ENCODE data around the gene CHRNA4.

CHRNA4 gene

DNA sequence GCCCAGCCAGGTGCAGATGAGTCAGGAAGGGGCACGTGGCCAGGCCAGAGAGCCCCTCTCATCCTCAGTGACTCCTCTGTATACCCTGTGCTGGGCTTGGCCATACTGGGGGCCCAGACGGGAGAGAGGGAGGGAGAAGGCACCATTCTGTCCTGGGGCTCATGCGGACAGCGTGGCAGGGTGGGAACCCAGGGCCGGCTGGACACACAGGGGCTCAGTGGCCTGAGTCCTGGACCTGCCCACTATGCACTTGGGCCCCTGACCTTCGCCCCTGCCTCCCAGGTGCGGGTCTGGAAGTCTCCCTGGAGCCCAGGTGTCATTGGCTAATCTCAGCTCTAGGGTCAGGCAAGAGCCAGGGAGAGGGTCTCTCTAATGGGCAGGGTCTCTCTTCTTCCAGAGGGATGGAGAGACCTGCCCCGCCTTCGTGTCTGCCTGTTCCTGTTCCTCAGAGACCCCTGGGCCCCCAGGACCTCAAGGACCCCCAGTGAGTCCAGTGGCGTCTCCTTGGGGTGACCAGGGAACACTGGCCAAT lies 40.5 kb downstream of the CHRNA4 start:
- DNase-seq (ENCODE audit: low read depth in 2 of 2): no peak

DNA sequence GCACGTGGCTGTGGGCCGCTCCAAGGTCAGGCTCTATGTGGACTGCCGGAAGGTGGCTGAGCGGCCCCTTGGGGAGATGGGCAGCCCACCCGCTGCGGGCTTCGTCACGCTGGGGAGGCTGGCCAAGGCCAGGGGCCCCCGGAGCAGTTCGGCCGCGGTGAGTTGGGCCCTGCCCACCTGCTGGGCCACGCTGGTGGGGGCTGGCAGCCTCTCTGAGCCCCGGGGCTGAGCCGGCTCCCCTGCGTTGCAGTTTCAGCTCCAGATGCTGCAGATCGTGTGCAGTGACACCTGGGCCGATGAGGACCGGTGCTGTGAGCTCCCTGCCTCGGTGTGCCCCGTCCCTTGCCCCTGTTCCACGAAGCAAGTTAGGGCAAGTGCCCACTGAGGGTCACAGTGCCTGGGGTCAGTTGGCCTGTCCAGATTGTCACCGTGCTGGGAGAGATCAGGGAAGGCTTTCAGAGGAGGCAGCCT lies 41.1 kb downstream of the CHRNA4 start:
- no peak for DNase-seq (ENCODE audit: low read depth in 2 of 2)

DNA sequence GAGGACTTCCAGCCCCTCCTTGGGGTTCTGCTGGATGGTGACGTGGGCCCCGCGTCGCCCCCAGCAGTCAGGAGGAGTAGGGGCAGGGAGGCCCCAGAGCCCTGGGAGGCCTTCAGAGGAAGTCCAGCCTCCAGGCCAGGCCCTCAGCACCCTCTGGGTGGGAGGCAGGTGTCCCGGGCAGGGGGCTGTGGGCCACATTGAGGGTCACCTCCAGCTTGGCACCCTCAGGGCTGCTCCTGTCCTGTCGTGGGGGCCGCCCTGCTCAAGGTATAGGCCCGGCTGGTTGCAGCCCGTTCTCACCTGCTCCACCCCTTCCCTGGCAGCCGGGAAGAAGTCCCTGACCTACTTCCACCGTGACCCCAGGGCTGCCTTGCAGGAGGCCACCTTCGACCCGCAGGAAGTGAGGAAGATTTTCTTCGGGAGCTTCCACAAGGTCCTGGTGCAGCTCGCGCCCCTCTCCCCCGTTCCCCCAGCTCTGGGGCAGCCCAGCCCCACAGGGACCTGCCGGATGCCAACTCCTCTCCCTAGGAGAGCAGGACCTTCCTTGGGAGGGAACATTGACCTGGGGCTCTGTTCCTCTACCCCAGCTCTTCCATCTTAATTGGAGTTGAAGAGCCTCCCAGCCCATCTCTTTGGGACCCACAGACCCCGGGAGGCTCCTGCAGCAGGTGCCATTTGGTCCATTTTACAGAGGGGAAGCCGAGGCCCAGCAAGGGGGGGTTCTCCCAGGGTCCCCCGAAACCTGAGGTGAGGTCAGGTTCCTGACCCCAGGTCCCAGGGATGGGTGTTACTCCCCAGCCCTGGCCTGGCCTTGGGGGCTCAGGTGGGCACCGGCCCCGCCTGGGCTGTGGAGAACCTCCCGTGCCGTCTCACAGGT lies 41.7 kb downstream of the CHRNA4 start:
- no peak for DNase-seq (ENCODE audit: low read depth in 2 of 2)

DNA sequence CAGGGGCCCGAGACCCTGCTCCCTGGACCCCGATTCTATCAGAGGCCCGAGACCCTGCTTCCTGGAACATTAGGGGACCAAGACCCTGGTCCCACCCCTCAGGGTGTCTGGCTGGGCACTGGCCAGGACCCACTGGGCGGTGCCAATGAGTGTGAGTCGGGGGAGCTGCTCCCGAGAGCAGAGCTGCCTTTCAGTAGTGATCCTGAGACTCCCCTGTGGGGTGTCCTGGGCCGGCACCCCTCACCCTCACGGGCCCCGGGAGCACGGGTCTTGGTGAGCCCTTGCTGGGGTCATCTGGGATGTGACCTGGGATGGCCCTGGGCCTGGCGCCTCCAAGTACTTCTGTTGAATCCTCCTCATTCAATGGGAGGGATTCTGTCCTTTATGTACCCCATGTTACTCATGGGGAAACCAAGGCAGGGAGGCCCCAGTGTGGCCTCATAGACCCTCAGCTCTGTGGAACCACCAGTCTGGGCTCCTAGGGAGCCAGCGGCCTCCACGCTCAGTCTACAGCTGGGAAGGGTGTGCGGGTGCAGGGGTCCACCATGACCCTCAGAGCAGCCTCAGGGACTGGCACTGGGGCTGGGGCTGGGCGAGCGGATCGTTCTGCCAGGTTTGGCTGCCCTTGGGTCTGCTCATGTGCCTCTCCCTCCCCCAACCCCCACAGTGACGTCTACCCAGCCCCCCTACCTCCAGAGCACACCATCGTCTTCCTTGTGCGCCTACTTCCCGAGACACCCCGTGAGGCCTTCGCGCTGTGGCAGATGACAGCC lies 42.6 kb downstream of the CHRNA4 start:
- DNase-seq (ENCODE audit: low read depth in 2 of 2): no peak

DNA sequence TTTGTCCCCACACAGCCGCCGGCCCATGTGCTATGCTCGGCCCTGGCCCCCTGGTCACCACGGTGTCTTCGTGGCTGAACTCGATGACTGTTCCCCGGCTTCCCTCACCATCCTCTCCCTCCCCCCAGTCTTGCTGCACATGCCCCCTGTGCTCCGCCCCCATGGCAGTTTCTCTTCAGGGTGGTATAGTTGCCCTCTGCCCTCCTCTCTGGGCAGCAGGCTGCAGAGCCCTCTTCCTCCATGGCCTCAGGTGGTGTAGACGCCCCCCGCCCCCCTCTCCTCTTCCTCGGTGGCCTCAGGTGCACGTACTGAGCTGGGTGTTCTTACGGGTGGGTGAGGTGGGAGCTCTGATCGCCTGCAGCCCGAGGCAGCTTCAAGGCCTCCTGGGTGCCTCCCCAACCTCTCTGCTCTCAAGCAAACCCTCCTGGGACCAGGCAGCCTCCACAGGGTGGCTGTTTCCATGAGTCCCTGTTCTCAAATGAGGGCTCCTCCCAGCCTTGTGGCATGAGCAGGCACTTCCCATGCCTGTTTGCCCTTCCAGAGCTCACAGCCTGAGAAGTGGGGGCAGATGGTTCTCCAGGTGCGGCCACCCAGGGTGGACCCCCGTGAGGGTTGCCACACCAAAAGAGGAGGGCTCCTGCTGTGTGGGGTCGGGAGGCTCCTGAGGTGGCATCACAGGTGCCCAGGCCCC lies 43.4 kb downstream of the CHRNA4 start:
- no peak for DNase-seq (ENCODE audit: low read depth in 2 of 2)

DNA sequence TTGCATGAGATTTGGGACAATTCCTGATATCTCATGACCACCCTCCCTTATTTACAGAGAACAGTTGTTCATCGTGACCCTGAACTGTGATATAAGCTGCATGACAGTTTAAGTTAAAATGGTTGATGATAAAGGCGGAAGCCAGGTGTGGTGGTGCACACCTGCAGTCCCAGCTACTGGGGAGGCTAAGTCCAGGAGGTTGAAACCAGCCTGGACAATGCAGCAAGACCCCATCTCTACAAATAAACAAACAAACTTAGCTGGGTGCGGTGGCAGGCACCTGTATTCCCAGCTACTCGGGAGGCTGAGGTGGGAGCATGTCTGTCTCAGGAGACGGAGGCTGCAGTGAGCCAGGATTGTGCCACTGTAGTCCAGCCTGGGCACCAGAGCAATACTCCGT lies 44.1 kb downstream of the CHRNA4 start:
- no peak for DNase-seq (ENCODE audit: low read depth in 2 of 2)

DNA sequence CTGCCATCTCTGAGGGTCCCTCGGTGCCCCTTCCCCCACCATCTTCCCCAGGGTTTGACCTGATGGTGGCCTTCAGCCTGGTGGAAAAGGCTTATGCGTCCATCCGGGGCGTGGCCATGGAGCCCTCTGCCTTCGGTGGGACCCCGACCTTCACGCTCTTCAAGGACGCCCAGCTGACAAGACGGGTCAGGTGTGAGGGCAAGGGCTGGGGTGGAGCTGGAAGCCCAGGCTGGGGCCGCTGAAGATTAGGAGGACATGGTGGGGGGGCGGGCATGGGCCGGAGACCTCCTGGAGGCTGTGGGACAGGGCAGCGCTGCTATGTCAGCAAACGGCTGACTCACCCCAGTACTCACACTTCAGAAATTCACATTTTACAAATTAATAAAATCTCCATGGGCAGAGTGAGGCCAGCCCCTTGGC lies 44.6 kb downstream of the CHRNA4 start:
- DNase-seq (ENCODE audit: low read depth in 2 of 2): no peak

DNA sequence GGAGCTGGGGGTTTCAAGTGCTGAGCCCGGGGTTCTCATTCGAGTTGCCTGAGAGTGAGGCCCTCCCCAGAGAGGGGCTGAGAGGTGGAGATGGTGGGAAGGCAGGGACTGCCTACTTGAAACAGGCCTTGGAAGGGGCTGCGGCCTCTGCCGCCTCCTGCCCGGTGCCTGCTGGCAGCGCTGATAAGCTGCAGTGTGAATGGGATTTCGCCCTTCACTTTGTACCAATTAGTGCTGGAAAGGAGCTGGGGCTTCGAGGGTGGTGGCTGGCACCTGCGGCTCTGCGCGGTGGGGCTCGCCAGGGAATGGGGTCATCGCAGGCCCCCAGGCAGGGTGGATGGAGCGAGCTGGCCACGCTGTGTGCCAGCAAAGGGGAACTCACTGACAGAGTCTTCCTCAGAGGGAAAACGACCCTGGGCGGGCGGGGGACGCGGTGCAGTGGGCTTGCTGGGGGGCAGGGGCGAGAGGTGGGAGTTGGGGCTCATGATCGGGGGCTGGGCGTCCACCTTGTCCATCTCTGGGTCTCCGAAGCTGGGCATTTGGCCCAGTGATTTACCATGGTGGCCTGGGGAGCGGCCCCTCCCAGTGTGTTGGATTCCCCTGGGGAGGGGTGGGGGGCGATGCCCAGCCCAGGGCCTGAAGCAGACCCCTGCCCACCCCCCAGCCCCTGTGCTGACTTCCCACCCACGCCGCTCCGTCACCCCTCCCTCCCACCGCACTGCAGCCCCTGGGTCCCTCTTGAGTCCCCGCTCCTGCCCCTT lies 45.2 kb downstream of the CHRNA4 start:
- DNase-seq (ENCODE audit: low read depth in 2 of 2): no peak

DNA sequence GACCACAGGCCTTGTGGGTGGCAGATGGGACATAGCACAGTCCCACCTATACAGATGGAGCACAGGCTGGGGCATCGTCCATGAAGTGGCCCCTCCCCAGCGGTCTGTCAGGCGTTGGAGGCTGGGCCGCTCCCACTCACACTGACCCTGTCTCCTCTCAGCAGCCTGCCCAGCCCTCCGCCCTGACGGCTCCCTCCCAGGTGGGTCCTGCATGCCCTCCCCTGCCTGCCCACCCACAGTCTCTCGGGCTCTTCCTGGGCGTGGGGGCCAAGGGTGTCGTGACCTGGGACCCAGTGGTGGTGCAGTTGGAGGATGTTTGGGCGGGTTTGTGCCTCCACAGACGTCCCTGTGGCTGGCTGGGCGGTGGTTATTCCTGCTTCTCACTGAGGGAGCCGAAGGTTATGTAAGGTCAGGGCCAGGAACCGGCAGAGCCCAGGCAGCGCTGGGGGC lies 45.9 kb downstream of the CHRNA4 start:
- DNase-seq (ENCODE audit: low read depth in 2 of 2): no peak

DNA sequence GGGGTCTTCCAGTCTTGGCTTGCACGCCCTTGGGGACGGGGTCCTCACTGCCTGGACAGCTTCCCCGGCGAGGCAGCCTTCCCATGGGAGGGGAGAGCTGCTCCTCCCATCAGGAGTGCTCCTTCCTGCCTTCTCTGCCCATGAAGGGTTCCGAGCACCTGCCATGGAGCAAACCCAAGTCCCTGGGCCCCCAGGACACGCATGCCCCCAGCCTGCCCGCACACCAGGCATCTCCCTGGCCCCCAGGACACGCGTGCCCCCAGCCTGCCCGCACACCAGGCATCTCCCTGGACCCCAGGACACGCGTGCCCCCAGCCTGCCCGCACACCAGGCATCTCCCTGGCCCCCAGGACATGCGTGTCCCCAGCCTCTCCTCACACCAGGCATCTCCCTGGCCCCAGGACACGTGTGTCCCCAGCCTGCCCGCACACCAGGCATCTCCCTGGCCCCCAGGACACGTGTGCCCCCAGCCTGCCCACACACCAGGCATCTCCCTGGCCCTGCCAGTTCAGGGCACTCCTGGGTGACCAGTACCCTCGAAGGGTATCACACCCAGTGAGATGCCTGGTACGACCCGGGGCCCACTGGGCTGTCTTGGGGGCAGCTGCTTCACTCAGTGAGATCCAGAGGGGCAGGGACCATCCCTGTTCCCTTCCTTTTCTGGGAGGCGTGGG lies 46.4 kb downstream of the CHRNA4 start:
- no peak for DNase-seq (ENCODE audit: low read depth in 2 of 2)

DNA sequence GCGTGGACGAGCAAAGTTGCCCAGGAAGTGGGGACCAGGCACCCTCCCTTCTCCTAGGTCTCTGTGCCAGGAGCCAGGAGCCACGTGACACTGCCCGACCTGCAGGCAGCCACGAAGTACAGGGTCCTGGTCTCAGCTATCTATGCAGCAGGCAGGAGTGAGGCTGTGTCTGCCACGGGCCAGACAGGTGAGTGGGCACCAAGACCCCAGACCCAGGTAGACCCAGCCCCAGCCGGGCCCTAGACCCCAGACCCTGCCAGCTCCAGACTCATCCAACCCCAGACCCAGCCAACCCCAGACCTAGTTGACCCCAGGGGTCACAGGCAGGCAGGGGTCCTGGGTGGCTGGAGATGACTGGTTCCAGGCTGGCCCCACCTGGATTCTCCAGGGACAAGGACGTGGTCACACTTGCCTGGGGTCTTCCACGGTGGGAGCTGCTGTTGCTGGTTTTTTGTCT lies 47.1 kb downstream of the CHRNA4 start:
- DNase-seq (ENCODE audit: low read depth in 2 of 2): no peak

DNA sequence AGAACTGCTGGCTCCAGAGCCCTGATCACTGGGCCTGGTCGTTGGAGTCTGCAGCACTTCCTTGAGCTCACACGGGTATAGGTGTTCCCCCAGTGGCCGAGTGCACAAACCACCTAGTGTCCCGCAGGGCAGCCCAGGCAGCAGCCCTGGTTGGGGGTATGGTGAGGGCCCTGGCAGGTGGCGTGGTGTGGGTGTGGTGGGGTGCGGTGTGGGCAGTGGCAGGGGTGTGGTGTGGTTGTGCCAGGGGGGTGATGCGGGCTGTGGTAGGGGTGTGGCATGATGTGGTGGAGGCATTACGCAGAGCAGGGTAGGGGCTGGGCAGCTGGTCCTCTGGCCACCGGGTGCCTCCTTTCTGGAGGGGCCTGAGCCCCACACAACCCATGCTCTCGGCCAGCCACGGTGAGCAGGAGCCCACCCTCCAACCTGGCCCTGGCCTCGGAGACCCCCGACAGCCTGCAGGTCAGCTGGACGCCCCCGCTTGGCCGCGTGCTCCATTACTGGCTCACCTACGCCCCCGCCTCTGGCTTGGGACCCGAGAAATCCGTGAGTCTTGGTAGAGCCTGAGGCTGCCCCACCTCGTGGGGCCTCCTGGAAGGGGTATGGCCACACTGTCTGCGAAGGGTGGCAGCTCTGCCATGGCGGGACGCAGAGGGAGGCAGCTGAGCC lies 47.7 kb downstream of the CHRNA4 start:
- no peak for DNase-seq (ENCODE audit: low read depth in 2 of 2)

DNA sequence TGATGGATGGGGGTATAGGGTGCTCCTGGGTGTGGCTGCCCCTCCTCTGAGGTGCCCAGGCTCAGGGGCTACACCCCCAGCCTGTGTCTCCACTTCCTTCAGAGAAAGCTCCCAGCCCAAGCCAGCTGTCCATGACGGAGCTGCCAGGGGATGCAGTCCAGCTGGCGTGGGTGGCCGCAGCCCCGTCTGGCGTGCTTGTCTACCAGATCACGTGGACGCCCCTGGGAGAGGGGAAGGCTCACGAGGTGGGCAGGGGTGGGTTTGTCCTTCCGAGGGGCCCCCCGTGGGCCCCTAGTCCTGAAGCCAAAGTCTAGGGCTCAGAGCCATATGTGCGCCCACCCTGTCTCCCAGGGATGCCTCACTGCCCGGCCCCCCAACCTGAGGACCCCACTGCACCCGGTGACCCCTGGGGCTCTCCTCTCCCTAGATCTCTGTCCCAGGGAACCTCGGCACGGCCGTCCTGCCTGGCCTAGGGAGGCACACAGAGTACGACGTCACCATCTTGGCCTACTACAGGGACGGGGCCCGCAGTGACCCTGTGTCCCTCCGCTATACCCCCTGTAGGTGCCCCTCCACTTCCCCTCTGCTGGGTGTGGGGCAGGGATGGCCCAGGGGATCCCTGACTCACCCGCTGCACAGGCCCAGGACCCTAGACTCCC lies 48.3 kb downstream of the CHRNA4 start:
- no peak for DNase-seq (ENCODE audit: low read depth in 2 of 2)

DNA sequence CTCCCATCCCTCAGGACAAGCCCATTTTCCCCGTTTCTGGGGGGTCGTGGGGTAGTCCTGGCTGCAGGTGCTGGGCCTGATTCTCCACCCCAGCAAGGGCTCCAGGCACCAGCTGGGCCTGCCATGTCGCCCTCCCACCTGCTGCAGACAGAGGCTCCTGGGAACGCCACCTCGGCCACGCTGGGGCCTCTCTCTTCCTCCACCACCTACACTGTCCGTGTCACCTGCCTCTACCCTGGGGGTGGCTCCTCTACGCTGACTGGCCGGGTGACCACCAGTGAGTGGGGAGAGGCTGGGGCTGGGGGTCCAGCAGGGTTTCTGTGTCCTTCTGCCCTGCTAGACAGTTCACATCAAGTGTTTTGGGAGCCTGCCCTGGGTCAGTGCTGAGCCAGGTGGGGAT lies 48.9 kb downstream of the CHRNA4 start:
- DNase-seq (ENCODE audit: low read depth in 2 of 2): no peak

DNA sequence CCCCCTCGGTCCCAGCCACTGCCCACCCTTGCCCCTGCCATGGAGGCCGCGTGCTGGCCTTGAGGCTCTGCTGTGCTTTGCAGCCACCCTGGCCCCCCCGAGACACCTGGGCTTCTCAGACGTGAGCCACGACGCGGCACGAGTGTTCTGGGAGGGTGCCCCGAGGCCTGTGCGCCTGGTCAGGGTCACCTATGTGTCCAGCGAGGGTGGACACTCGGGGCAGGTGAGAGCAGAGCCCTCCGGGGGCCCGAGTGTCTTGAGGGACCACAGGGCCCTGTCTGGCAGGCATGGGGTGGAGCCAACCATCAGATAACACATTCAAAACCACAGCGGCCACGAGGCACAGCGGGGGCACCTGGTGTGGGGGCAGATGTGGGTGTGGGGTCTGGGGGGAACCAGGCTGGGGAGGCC lies 49.3 kb downstream of the CHRNA4 start:
- DNase-seq (ENCODE audit: low read depth in 2 of 2): no peak

DNA sequence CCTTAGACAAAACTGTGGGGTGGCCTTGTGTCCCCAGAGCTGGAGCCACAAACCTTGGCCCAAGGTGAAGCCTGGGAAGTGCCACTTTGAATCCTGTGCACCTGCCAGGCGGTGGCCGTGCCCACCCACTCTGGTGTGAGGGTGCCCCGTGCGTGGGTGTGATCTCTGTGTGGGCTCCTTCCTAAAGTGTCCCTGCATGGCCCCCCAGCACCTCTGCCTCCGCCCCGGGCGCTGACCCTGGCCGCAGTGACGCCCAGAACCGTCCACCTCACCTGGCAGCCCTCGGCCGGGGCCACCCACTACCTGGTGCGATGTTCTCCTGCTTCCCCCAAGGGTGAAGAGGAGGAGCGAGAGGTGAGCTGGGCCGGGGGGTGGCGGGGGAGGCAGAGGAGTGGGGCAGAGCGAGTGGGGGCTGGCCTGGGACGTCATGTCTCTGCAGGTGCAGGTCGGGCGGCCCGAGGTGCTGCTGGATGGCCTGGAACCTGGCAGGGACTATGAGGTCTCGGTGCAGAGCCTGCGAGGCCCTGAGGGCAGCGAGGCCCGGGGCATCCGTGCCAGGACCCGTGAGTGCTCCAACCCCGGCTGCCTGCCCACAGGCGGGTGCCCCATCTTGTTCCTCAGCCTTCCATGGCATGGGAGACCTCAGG lies 49.8 kb downstream of the CHRNA4 start:
- no peak for DNase-seq (ENCODE audit: low read depth in 2 of 2)

DNA sequence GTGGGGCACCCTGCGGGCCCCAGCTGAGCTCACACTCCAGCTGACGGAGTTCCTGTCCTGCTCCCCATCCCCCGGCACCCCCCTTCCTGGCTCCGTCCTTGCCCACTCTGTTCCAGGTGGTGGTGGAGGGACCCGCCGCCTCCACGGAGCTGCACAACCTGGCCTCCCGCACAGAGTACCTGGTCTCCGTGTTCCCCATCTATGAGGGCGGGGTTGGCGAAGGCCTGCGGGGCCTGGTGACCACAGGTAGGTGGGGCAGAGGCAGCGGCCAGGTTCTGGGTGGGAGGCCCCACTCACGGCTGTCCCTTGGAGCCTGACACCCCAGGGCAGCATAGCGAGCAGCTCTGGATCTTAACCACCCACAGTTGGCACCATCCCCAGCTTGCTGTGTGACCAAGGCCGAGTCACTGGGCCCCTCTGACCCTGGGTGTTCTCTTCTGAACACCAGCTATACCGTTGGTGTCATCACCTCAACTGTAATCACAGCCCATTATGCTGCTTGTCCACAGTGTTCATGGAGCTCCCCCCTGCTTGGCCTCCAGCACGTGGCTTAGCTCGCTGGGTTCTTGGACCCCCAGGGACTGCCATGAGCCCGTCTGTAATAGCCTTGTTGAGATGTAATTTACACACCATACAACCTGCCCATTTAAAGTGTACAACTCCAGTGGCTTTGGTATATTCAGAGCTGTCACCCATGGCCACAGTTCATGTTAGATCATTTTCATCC lies 50.7 kb downstream of the CHRNA4 start:
- DNase-seq (ENCODE audit: low read depth in 2 of 2): no peak

Data from stimulated activated CD4-positive, alpha-beta T cell treated with anti-CD3 and anti-CD28 coated beads, Interleukin-1b, Interleukin-23, amount 100 ng/mL, for 4 hours (primary cell).